ENCODE measurements around the gene CFAP251. TPM values are rescaled to one million over a fixed set of nuclear protein-coding genes. Genes with fewer than 3 reads are reported as not detected.

The CFAP251 gene
- total and polyA plus RNA-seq, 10 of the 15 experiments (the other 5 are each of a cell fraction or from before 2014, with no cell fraction given), result 0.10 to 0.97 (median 0.64) TPM

DNA sequence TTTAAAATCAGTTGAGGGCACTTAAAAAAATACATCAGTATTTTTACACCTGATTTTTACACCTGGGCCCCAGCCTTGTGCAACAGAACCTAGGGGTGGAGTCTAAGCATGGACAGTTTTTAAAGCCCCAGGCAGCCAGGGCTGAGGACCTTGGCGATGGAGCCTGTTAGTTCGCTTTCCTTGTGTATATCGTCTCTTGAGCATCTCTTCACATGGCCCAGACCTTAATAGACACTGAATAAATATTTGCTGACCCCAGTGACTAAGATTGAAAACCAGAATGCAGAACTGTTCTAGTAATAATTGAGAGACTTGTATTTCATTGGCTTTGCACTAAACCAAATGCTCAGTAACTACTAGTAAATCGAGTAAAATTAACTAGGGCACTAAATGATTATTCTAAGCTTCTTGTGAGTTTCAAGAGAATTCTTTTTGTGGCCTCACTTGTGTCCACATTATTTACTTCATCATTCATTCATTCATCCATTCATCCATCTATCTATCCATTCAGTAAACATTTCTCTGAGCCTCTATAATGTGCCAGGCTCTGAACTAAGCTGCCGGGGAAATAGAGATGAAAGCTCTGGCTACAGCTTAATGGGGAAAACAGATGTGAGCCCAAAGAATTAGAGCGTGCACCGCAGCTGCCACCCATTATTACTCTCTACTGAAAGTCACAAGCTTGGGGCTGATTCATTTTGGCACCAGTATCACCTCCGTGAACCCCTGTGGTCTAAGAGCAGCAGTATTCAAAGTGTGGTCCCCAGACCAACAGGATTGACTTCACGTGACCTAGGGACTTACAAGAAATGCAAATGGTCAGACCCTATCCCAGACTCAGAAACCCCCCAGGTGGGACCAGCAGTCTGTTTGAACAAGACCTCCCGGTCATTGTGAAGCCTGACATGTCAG, 72.6 kb downstream of the CFAP251 start (continued):
- TF ChIP-seq, protein P1, sequence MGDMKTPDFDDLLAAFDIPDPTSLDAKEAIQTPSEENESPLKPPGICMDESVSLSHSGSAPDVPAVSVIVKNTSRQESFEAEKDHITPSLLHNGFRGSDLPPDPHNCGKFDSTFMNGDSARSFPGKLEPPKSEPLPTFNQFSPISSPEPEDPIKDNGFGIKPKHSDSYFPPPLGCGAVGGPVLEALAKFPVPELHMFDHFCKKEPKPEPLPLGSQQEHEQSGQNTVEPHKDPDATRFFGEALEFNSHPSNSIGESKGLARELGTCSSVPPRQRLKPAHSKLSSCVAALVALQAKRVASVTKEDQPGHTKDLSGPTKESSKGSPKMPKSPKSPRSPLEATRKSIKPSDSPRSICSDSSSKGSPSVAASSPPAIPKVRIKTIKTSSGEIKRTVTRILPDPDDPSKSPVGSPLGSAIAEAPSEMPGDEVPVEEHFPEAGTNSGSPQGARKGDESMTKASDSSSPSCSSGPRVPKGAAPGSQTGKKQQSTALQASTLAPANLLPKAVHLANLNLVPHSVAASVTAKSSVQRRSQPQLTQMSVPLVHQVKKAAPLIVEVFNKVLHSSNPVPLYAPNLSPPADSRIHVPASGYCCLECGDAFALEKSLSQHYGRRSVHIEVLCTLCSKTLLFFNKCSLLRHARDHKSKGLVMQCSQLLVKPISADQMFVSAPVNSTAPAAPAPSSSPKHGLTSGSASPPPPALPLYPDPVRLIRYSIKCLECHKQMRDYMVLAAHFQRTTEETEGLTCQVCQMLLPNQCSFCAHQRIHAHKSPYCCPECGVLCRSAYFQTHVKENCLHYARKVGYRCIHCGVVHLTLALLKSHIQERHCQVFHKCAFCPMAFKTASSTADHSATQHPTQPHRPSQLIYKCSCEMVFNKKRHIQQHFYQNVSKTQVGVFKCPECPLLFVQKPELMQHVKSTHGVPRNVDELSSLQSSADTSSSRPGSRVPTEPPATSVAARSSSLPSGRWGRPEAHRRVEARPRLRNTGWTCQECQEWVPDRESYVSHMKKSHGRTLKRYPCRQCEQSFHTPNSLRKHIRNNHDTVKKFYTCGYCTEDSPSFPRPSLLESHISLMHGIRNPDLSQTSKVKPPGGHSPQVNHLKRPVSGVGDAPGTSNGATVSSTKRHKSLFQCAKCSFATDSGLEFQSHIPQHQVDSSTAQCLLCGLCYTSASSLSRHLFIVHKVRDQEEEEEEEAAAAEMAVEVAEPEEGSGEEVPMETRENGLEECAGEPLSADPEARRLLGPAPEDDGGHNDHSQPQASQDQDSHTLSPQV (IDR thresholded peaks at IDR 0.05), result no peak
- TF ChIP-seq, protein P2, sequence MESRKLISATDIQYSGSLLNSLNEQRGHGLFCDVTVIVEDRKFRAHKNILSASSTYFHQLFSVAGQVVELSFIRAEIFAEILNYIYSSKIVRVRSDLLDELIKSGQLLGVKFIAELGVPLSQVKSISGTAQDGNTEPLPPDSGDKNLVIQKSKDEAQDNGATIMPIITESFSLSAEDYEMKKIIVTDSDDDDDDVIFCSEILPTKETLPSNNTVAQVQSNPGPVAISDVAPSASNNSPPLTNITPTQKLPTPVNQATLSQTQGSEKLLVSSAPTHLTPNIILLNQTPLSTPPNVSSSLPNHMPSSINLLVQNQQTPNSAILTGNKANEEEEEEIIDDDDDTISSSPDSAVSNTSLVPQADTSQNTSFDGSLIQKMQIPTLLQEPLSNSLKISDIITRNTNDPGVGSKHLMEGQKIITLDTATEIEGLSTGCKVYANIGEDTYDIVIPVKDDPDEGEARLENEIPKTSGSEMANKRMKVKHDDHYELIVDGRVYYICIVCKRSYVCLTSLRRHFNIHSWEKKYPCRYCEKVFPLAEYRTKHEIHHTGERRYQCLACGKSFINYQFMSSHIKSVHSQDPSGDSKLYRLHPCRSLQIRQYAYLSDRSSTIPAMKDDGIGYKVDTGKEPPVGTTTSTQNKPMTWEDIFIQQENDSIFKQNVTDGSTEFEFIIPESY (IDR thresholded peaks at IDR 0.05), result no peak
- TF ChIP-seq ZNF24 (IDR thresholded peaks at IDR 0.05) (peak; percentile 86; the same call in 1 of the 2 replicates), NBN (IDR thresholded peaks at IDR 0.05) (peak; percentile 61; the same call in 1 of the 2 replicates), TCF3 (IDR thresholded peaks at IDR 0.05; ENCODE audit: borderline replicate concordance, insufficient read depth, low read depth, low read length) (peak; percentile 97), ZSCAN29 (IDR thresholded peaks at IDR 0.05) (no peak; the same call in 1 of the 2 replicates), ZNF622 (IDR thresholded peaks at IDR 0.05) (no peak), WRNIP1 (IDR thresholded peaks at IDR 0.05; ENCODE audit: borderline replicate concordance, low read depth, low read length) (no peak), ESRRA (IDR thresholded peaks at IDR 0.05; ENCODE audit: low read length) (no peak; the same call in 1 of the 2 replicates), SMC3 (IDR thresholded peaks at IDR 0.05; ENCODE audit: borderline replicate concordance, low read length) (no peak), POU2F2 (IDR thresholded peaks at IDR 0.05; ENCODE audit: borderline replicate concordance, low read depth, low read length) (peak; percentile 99), TAF1 (IDR thresholded peaks at IDR 0.05; ENCODE audit: borderline replicate concordance, low read depth, low read length) (no peak), POLR2A (IDR thresholded peaks at IDR 0.05; ENCODE audit: low read depth, low read length) (no peak), FOXK2 (IDR thresholded peaks at IDR 0.05) (no peak), PAX5 (IDR thresholded peaks at IDR 0.05; ENCODE audit: borderline replicate concordance, low read depth, low read length) (peak; percentile 97)
- TF ChIP-seq, protein P3, sequence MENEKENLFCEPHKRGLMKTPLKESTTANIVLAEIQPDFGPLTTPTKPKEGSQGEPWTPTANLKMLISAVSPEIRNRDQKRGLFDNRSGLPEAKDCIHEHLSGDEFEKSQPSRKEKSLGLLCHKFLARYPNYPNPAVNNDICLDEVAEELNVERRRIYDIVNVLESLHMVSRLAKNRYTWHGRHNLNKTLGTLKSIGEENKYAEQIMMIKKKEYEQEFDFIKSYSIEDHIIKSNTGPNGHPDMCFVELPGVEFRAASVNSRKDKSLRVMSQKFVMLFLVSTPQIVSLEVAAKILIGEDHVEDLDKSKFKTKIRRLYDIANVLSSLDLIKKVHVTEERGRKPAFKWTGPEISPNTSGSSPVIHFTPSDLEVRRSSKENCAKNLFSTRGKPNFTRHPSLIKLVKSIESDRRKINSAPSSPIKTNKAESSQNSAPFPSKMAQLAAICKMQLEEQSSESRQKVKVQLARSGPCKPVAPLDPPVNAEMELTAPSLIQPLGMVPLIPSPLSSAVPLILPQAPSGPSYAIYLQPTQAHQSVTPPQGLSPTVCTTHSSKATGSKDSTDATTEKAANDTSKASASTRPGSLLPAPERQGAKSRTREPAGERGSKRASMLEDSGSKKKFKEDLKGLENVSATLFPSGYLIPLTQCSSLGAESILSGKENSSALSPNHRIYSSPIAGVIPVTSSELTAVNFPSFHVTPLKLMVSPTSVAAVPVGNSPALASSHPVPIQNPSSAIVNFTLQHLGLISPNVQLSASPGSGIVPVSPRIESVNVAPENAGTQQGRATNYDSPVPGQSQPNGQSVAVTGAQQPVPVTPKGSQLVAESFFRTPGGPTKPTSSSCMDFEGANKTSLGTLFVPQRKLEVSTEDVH (IDR thresholded peaks at IDR 0.05; ENCODE audit: low read depth, partially characterized antibody), result no peak

All from GM12878 (cell line).